Ascending aorta (tissue), 2 donors: ENCODE results near the gene ALDH1B1. TPM values are rescaled to one million over a fixed set of nuclear protein-coding genes. Genes with fewer than 3 reads are reported as not detected.
A peak's percentile ranks its signal among the peaks of the same experiment; 100 is the strongest.

ENCODE experiments used
- DNase-seq, 2 donors: peaks; one replicate each; pipeline ENCODE4 v3.0.0-alpha.2; 2019; ENCODE audit warnings: low spot score in 2 of 2
- H3K27ac ChIP-seq, 2 donors: fragments of 200-600 bp; sonication (generic); one replicate each; pipeline ENCODE4 v1.5.1; 2016 to 2017; ENCODE audit warnings: mild to moderate bottlenecking in 1 of 2
- H3K27me3 ChIP-seq: fragments of 200-600 bp; sonication (generic); one replicate; pipeline ENCODE4 v1.5.1; 2017
- H3K36me3 ChIP-seq, 2 donors: fragments of 200-600 bp; sonication (generic); one replicate each; pipeline ENCODE4 v1.5.1; 2016
- H3K4me1 ChIP-seq, 2 donors: fragments of 200-600 bp; sonication (generic); one replicate each; pipeline ENCODE4 v1.5.1; 2016 to 2017; ENCODE audit warnings: mild to moderate bottlenecking in 1 of 2
- H3K4me3 ChIP-seq, 2 donors: fragments of 200-600 bp; sonication (generic); one replicate each; pipeline ENCODE4 v1.5.1; 2016 to 2017; ENCODE audit warnings: mild to moderate bottlenecking in 1 of 2
- H3K9me3 ChIP-seq, 2 donors: fragments of 200-600 bp; sonication (generic); one replicate each; pipeline ENCODE4 v1.5.1; 2016
- intact Hi-C: fragments of 100-400 bp; cut with DNase I; formaldehyde crosslinking; loops from one replicate; pipeline ENCODE4 v1.15.1; 2023
- total RNA-seq: library from RNA; depleted of rRNA; stranded (reverse); fragments of >200 nt; gene quantifications from one replicate; pipeline ENCODE4 v1.1.0, GENCODE V29; 2016
- TF ChIP-seq, protein P1 (sequence below), 3 experiments: fragments of 200-600 bp in 2 of 3; fragments of 450-650 bp in 1 of 3; sonication (generic) in 2 of 3; IDR thresholded peaks; one replicate each; pipeline ENCODE4 v1.5.1; 2016 to 2019; ENCODE audit warnings: antibody characterized with exemption in 3 of 3, mild to moderate bottlenecking in 1 of 3, moderate library complexity in 1 of 3

The ALDH1B1 gene
- total RNA-seq, 1 donor from 2014 or later: 85.5 TPM

DNA sequence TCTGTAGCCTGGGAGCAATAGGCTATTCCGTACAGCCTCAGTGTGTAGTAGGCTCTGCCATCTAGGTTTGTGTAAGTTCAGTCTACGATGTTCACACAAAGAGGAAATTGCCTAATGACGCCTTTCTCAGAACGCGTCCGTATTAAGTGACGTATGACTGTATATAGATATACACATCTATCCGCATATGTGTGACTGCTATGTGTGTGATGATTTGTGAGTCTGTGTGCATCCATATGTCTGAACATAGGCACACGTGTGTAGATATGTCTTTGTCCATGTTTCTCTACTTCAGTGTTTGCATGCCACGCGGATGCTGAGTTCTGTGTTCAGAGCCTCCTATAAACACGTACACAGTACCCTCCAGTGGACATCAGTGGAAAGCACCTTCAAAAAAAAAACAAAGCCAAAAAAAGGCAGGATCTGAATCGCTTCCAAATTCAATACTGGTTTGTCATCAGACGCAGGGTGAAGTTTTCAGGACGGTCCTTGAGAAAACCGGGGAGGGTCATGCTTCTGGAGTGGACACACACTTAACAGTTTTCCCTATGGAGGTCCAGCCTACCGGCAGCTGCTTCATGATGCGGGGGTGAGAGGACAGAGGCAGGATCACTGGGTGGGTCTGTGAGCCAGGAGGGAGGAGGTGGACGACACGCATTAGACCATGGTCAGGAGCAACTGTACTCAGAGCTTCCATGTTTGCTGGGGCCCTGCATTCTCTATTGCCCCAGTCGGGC lies 29.5 kb upstream of the ALDH1B1 start:
- peaks cover 0 to 3% of the 10 kb centered on the region in 2 donors for H3K4me1 ChIP-seq
- TF ChIP-seq, protein P1, sequence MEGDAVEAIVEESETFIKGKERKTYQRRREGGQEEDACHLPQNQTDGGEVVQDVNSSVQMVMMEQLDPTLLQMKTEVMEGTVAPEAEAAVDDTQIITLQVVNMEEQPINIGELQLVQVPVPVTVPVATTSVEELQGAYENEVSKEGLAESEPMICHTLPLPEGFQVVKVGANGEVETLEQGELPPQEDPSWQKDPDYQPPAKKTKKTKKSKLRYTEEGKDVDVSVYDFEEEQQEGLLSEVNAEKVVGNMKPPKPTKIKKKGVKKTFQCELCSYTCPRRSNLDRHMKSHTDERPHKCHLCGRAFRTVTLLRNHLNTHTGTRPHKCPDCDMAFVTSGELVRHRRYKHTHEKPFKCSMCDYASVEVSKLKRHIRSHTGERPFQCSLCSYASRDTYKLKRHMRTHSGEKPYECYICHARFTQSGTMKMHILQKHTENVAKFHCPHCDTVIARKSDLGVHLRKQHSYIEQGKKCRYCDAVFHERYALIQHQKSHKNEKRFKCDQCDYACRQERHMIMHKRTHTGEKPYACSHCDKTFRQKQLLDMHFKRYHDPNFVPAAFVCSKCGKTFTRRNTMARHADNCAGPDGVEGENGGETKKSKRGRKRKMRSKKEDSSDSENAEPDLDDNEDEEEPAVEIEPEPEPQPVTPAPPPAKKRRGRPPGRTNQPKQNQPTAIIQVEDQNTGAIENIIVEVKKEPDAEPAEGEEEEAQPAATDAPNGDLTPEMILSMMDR (IDR thresholded peaks at IDR 0.05): peak; percentile 52 to 73 (median 58)
- peak overlapping the region in 1 of 2 donors; percentile 50 for H3K4me3 ChIP-seq
- H3K9me3 ChIP-seq: no peaks in the 10 kb centered on the region
- no peaks in the 10 kb centered on the region for H3K27me3 ChIP-seq
- intact Hi-C loops: loop anchor here (1.0 to 10.0 kb wide), 5 partner anchors 200 to 618 kb away; partner anchors contain the start of gene SLC25A51
- no peak overlapping the region for H3K27ac ChIP-seq
- no peaks in the 10 kb centered on the region for H3K36me3 ChIP-seq
- peak in 1 of 2 donors; percentile 72 for DNase-seq

DNA sequence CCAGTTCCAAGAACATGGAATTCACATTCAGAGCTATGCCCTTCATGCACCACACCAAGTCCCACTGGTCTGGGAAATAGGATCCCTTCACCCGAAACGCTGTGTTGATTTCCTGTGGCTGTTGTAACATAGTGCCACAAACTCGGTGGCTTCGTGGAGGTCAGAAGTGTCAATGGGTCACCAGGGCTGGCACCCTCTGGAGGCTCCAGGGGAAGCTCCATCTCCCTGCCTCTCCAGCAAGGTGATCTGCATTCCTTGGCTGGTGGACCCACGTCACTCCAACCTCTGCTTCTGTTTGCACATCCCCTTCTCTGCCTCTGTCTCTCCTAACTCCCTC lies 28.9 kb upstream of the ALDH1B1 start:
- DNase-seq: no peak
- TF ChIP-seq, protein P1 (IDR thresholded peaks at IDR 0.05): no peak
- Histone ChIP-seq H3K9me3 (no peaks in the 10 kb centered on the region), H3K4me1 (peaks cover 0 to 3% of the 10 kb centered on the region in 2 donors), H3K27ac (no peak overlapping the region), H3K27me3 (no peaks in the 10 kb centered on the region), H3K4me3 (peak overlapping the region in 1 of 2 donors; percentile 50), H3K36me3 (no peaks in the 10 kb centered on the region)
- intact Hi-C loops: loop anchor here (1.0 to 10.0 kb wide), 5 partner anchors 201 to 619 kb away; partner anchors contain the start of gene SLC25A51

DNA sequence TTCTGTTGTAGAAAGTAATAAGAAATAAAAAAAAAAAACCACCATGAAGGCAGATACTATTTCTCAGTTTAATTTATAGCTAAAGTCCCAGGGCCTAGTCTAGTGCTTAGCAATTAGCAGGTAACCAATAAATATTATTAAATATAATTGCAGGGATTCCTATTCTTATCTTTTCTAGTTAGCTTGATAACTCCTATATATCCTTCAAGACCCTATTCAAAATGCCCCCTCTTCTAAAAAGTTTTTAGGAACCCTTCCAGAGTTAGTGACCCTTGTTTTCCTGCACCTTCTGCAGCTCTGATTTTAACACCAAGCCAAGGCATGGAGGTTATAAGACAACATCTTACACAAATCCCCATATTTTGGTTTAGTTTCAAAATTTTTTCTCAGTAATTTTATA lies 24.6 kb upstream of the ALDH1B1 start:
- intact Hi-C loops: loop anchor here (10.0 kb wide), 1 partner anchor 623 kb away; no protein-coding TSS in a partner anchor
- Histone ChIP-seq H3K4me3 (no peak overlapping the region), H3K36me3 (no peaks in the 10 kb centered on the region), H3K27me3 (no peaks in the 10 kb centered on the region), H3K4me1 (peaks cover 0 to 3% of the 10 kb centered on the region in 2 donors), H3K9me3 (no peaks in the 10 kb centered on the region), H3K27ac (no peak overlapping the region)
- TF ChIP-seq, protein P1 (IDR thresholded peaks at IDR 0.05): no peak
- no peak for DNase-seq

DNA sequence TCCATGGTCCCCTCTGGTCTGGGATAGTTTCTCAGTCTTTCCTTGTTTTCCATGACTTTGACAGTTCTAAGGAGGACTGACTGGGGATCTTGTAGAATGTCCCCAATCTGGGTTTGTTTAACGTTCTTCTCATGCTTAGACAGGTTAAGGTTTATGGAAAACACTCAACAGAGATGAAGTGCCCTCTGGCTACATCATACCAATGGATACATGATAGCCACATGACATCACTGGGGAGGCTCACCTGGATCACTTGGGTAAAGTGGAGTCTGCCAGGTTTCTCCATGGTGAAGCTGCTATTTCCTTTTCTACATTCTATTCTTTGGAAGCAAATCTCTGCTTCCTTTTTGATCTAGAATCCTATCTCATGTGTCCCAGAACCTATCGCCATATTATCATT lies 23.8 kb upstream of the ALDH1B1 start:
- no peak for DNase-seq
- TF ChIP-seq, protein P1 (IDR thresholded peaks at IDR 0.05): no peak
- intact Hi-C loops: loop anchor here (10.0 kb wide), 1 partner anchor 624 kb away; no protein-coding TSS in a partner anchor
- no peaks in the 10 kb centered on the region for H3K36me3 ChIP-seq
- no peaks in the 10 kb centered on the region for H3K4me1 ChIP-seq
- H3K9me3 ChIP-seq: no peaks in the 10 kb centered on the region
- no peaks in the 10 kb centered on the region for H3K27me3 ChIP-seq
- H3K27ac ChIP-seq: no peak overlapping the region
- no peak overlapping the region for H3K4me3 ChIP-seq

DNA sequence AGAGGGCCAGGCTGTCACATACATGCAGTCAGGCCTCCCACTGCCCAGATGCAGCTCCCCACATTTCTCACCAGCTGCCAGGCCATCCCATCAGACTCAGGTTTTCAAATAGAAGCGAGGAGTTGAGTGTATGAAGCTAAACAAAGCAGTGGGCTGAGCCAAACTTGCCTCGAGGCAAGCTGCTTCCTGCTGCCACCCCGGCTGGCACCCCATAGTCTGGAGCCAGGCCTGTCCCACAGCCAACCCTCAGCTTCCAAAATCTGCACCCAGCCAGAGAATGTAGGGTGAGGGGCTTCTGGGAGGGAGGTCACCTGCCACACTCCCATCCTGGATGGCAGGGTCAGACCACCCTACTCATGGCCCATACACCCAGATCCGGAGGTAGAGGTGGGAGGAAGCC lies 22.3 kb upstream of the ALDH1B1 start:
- no peaks in the 10 kb centered on the region for H3K4me1 ChIP-seq
- no peak overlapping the region for H3K27ac ChIP-seq
- H3K9me3 ChIP-seq: no peaks in the 10 kb centered on the region
- DNase-seq: peak in 1 of 2 donors; percentile 45
- H3K27me3 ChIP-seq: no peaks in the 10 kb centered on the region
- H3K4me3 ChIP-seq: no peak overlapping the region
- intact Hi-C loops: loop anchor here (10.0 kb wide), 1 partner anchor 55 kb away; no protein-coding TSS in a partner anchor
- TF ChIP-seq, protein P1 (IDR thresholded peaks at IDR 0.05): no peak
- no peaks in the 10 kb centered on the region for H3K36me3 ChIP-seq
